ENCODE measurements around the gene PPP1R15A.
"Not testable (repeated sequence)": the region's sequence is repeated elsewhere in the genome, so short reads cannot be mapped to it uniquely, and the experiment has no call there.

The PPP1R15A gene

GRCh38 chr19:48862827-48863226 lies 9.4 kb upstream of the PPP1R15A start:
- no peak overlapping the region for H3K4me3 ChIP-seq (ENCODE audit: low read length)
- no peak overlapping the region for H3K9ac ChIP-seq (ENCODE audit: low read length)
- H3K9me3 ChIP-seq (ENCODE audit: control insufficient read depth, low read length), result no peaks in the 10 kb centered on the region
- peaks cover 10% of the 10 kb centered on the region for H3K4me1 ChIP-seq (ENCODE audit: control insufficient read depth, insufficient read depth, low read length)
- H3K27me3 ChIP-seq (ENCODE audit: control insufficient read depth, insufficient read depth, low read length), result no peaks in the 10 kb centered on the region
- H3K36me3 ChIP-seq (ENCODE audit: control insufficient read depth, insufficient read depth, low read length), result no peaks in the 10 kb centered on the region

DNA sequence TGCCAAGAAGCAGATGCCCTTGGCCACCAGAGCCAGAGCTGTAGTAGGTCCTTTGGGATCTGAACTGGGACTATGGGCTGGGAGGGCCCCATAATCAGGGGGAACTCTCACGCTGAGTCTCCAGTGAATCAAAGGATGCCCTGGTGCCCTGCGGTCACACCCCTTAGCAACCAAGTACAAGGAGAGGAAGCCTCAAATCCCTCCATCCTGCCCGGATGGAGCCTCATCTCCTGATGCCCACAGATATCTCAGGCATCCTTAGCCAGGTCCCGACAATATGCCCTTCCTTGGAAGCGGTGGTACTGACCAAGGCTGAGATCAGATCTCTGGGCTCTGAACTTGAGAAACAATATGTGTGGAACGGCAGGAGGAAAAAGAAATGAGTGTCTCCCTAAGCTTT lies 5.5 kb upstream of the PPP1R15A start:
- H3K36me3 ChIP-seq (ENCODE audit: control insufficient read depth, insufficient read depth, low read length), result no peaks in the 10 kb centered on the region
- H3K9ac ChIP-seq (ENCODE audit: low read length), result peak overlapping the region; percentile 37
- H3K9me3 ChIP-seq (ENCODE audit: control insufficient read depth, low read length), result no peaks in the 10 kb centered on the region
- peaks cover 22% of the 10 kb centered on the region for H3K4me1 ChIP-seq (ENCODE audit: control insufficient read depth, insufficient read depth, low read length)
- no peak overlapping the region for H3K4me3 ChIP-seq (ENCODE audit: low read length)
- H3K27me3 ChIP-seq (ENCODE audit: control insufficient read depth, insufficient read depth, low read length), result no peaks in the 10 kb centered on the region

DNA sequence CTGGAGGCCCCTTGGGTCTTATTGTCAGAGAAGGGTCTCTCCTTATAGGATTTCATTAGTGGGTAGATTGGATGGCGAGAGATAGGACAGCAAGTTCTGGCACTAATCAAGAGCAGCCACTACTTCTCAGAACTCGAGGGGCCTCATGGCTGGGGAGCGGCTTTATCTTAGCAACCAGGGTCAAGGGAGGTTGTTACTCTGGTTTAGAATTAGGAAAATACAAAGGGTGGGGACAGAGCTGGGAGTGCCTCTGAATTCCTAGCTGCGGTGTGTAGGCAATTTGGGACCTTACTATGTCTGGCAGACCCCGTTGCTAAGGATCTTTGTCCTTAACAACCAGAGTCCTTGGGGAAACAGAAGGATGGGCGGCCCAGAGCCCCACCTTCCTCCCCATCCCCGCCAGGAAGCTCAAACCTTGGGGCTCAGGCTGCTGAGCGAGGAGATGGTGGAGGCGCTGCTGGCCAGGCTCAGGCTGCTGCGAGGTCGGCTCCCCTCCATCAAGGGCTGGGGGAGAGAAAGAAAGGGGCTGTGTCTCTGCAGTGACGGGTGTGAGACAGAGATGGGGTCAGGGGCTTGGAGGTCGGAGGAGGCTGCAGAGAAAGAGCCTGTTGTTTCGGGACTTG lies 5.0 kb upstream of the PPP1R15A start:
- Histone ChIP-seq H3K9me3 (ENCODE audit: control insufficient read depth, low read length) (no peaks in the 10 kb centered on the region), H3K9ac (ENCODE audit: low read length) (peak overlapping the region; percentile 37), H3K4me3 (ENCODE audit: low read length) (no peak overlapping the region), H3K27me3 (ENCODE audit: control insufficient read depth, insufficient read depth, low read length) (no peaks in the 10 kb centered on the region), H3K4me1 (ENCODE audit: control insufficient read depth, insufficient read depth, low read length) (peaks cover 25% of the 10 kb centered on the region), H3K36me3 (ENCODE audit: control insufficient read depth, insufficient read depth, low read length) (no peaks in the 10 kb centered on the region)

DNA sequence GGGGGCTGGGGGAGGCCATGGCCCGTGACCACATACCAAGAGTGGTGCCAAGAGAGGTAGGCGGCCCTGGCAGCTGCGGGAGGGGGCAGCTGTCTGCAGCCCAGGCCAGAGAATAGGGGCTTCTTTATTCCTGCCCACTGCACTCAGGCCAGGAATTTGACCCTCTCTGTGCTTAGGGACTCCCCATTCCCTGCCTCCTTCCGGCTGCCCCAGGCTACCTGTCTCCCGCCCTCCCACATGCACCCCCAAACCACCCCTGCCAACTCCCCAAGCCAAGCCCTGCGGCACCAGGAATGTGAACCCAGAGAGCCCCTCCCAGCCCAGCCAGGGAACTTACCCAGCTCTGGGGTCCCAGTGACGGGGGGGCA lies 4.5 kb upstream of the PPP1R15A start:
- H3K9ac ChIP-seq (ENCODE audit: low read length), result peak overlapping the region; percentile 74
- peak overlapping the region; percentile 26 for H3K4me3 ChIP-seq (ENCODE audit: low read length)
- peaks cover 25% of the 10 kb centered on the region for H3K4me1 ChIP-seq (ENCODE audit: control insufficient read depth, insufficient read depth, low read length)
- H3K27me3 ChIP-seq (ENCODE audit: control insufficient read depth, insufficient read depth, low read length), result no peaks in the 10 kb centered on the region
- no peaks in the 10 kb centered on the region for H3K36me3 ChIP-seq (ENCODE audit: control insufficient read depth, insufficient read depth, low read length)
- no peaks in the 10 kb centered on the region for H3K9me3 ChIP-seq (ENCODE audit: control insufficient read depth, low read length)

DNA sequence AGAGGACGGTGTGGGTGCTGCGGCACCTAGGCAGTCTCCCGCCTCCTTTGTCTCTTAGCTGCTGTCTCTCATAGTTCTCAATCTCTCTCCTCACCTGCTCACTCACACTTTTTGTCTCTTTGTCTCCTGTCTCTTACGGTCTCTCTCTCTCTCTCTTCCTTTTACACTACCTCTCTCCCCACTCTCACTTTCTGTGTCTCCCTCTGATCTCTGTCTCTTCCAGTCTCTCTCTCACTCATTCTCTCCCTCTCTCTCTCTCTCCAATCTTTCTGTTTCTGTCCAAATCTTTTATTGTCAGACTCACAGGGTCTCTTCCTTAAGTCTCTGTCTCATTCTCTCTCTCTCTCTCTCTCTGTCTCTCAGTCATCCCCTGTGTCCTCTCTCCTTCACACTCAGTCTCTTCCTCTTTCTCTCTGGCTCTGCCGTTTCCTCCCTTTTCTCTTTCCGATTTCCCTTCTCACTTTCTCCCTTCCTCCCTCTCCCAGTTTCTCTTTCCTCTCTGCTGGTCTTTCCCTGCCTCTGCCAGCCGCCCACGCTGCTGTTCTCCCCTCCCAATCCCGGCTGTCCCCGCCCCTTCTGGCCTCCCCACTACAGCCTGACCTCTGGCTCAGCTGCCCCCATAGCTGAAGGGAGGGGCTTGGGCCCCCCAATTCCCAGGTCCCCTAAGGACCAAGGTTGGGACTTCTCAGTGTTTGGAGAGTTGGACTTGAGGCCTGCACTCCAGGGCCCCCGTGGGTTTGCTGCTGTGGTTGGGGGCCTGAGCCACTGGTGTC lies 3.9 kb upstream of the PPP1R15A start, which contains the start of gene PLEKHA4:
TSS of gene PLEKHA4 (minus strand) at position 504 of the 773 bp plus-strand sequence. CDS start 997 bp downstream, outside the sequence.
- H3K4me3 ChIP-seq (ENCODE audit: low read length), result peak within 1 kb of the TSS; percentile 26
- H3K4me1 ChIP-seq (ENCODE audit: control insufficient read depth, insufficient read depth, low read length), result peaks cover 29% of the 10 kb centered on the region
- H3K27me3 ChIP-seq (ENCODE audit: control insufficient read depth, insufficient read depth, low read length), result no peaks in the 10 kb centered on the region
- peaks cover 1% of the 10 kb centered on the region for H3K36me3 ChIP-seq (ENCODE audit: control insufficient read depth, insufficient read depth, low read length)
- peak within 1 kb of the TSS; percentile 74 for H3K9ac ChIP-seq (ENCODE audit: low read length)
- no peaks in the 10 kb centered on the region for H3K9me3 ChIP-seq (ENCODE audit: control insufficient read depth, low read length)

DNA sequence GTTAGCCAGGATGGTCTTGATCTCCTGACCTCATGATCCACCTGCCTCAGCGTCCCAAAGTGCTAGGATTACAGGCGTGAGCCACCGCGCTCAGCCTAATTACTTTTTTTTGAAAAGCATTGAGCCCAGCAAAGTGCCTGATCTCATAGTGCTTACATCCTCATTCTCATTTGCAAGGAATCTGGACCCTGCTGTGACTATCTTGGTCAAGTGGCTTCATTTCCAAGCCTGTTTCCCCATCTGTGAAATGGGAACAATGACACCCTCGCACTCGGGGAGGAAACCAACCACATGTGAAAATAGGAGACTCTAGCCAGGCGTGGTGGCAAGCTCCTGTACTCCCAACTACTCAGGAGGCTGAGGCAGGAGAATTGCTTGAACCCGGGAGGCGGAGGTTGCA lies 2.2 kb upstream of the PPP1R15A start:
- H3K9ac ChIP-seq (ENCODE audit: low read length), result no peak overlapping the region
- H3K36me3 ChIP-seq (ENCODE audit: control insufficient read depth, insufficient read depth, low read length), result peaks cover 19% of the 10 kb centered on the region
- H3K27me3 ChIP-seq (ENCODE audit: control insufficient read depth, insufficient read depth, low read length), result no peaks in the 10 kb centered on the region
- no peak overlapping the region for H3K4me3 ChIP-seq (ENCODE audit: low read length)
- no peaks in the 10 kb centered on the region for H3K9me3 ChIP-seq (ENCODE audit: control insufficient read depth, low read length)
- peaks cover 45% of the 10 kb centered on the region for H3K4me1 ChIP-seq (ENCODE audit: control insufficient read depth, insufficient read depth, low read length)

DNA sequence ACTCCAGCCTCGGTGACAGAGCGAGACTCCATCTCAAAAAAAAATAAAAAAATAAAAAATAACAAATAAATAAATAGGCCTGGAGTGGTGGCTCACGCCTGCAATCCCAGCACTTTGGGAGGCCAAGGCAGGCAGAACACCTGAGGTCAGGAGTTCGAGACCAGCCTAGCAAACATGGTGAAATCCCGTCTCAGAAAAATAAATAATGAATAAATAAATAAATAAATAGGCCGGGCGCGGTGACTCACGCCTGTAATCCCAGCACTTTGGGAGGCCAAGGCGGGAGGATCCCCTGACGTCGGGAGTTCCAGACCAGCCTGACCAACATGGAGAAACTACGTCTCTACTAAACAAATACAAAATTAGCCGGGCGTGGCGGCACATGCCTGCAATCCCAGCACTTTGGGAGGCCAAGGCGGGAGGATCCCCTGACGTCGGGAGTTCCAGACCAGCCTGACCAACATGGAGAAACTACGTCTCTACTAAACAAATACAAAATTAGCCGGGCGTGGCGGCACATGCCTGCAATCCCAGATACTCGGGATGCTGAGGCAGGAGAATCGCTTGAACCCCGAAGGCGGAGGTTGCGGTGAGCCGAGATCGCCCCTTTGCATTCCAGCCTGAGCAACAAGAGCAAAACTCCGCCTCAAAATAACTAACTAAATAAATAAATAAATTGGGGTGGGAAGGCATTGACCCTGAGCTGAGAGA lies 595 bp upstream of the PPP1R15A start:
- not testable (repeated sequence) for H3K9me3 ChIP-seq (ENCODE audit: control insufficient read depth, low read length); H3K27me3 ChIP-seq (ENCODE audit: control insufficient read depth, insufficient read depth, low read length); H3K4me3 ChIP-seq (ENCODE audit: low read length)
- Histone ChIP-seq H3K36me3 (ENCODE audit: control insufficient read depth, insufficient read depth, low read length) (peaks cover 20% of the 10 kb centered on the region), H3K9ac (ENCODE audit: low read length) (peak overlapping the region; percentile 100), H3K4me1 (ENCODE audit: control insufficient read depth, insufficient read depth, low read length) (peaks cover 61% of the 10 kb centered on the region)

GRCh38 chr19:48872884-48873475 lies 759 bp downstream of the PPP1R15A start:
- Histone ChIP-seq H3K27me3 (ENCODE audit: control insufficient read depth, insufficient read depth, low read length) (no peaks in the 10 kb centered on the region), H3K9me3 (ENCODE audit: control insufficient read depth, low read length) (no peaks in the 10 kb centered on the region), H3K9ac (ENCODE audit: low read length) (peak overlapping the region; percentile 100), H3K4me1 (ENCODE audit: control insufficient read depth, insufficient read depth, low read length) (peaks cover 51% of the 10 kb centered on the region), H3K36me3 (ENCODE audit: control insufficient read depth, insufficient read depth, low read length) (peaks cover 20% of the 10 kb centered on the region), H3K4me3 (ENCODE audit: low read length) (peak overlapping the region; percentile 98)

DNA sequence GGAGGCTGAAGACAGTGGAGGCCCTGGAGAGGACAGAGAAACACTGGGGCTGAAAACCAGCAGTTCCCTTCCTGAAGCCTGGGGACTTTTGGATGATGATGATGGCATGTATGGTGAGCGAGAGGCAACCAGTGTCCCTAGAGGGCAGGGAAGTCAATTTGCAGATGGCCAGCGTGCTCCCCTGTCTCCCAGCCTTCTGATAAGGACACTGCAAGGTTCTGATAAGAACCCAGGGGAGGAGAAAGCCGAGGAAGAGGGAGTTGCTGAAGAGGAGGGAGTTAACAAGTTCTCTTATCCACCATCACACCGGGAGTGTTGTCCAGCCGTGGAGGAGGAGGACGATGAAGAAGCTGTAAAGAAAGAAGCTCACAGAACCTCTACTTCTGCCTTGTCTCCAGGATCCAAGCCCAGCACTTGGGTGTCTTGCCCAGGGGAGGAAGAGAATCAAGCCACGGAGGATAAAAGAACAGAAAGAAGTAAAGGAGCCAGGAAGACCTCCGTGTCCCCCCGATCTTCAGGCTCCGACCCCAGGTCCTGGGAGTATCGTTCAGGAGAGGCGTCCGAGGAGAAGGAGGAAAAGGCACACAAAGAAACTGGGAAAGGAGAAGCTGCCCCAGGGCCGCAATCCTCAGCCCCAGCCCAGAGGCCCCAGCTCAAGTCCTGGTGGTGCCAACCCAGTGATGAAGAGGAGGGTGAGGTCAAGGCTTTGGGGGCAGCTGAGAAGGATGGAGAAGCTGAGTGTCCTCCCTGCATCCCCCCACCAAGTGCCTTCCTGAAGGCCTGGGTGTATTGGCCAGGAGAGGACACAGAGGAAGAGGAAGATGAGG lies 1.5 kb downstream of the PPP1R15A start:
- peak overlapping the region; percentile 98 for H3K4me3 ChIP-seq (ENCODE audit: low read length)
- peaks cover 51% of the 10 kb centered on the region for H3K4me1 ChIP-seq (ENCODE audit: control insufficient read depth, insufficient read depth, low read length)
- H3K9ac ChIP-seq (ENCODE audit: low read length), result peak overlapping the region; percentile 100
- H3K36me3 ChIP-seq (ENCODE audit: control insufficient read depth, insufficient read depth, low read length), result peaks cover 20% of the 10 kb centered on the region
- no peaks in the 10 kb centered on the region for H3K9me3 ChIP-seq (ENCODE audit: control insufficient read depth, low read length)
- no peaks in the 10 kb centered on the region for H3K27me3 ChIP-seq (ENCODE audit: control insufficient read depth, insufficient read depth, low read length)

DNA sequence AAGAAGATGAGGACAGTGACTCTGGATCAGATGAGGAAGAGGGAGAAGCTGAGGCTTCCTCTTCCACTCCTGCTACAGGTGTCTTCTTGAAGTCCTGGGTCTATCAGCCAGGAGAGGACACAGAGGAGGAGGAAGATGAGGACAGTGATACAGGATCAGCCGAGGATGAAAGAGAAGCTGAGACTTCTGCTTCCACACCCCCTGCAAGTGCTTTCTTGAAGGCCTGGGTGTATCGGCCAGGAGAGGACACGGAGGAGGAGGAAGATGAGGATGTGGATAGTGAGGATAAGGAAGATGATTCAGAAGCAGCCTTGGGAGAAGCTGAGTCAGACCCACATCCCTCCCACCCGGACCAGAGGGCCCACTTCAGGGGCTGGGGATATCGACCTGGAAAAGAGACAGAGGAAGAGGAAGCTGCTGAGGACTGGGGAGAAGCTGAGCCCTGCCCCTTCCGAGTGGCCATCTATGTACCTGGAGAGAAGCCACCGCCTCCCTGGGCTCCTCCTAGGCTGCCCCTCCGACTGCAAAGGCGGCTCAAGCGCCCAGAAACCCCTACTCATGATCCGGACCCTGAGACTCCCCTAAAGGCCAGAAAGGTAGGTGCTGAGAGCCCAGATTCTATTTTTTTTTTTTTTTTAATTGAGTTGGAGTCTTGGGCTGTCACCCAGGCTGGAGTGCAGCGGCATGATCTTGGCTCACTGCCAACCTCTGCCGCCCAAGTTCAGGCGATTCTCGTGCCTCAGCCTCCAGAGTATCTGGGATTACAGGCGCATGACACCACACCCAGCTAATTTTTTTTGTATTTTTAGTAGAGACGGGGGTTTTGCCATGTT lies 2.3 kb downstream of the PPP1R15A start:
- Histone ChIP-seq H3K9ac (ENCODE audit: low read length) (peak overlapping the region; percentile 100), H3K4me1 (ENCODE audit: control insufficient read depth, insufficient read depth, low read length) (peaks cover 56% of the 10 kb centered on the region), H3K36me3 (ENCODE audit: control insufficient read depth, insufficient read depth, low read length) (peaks cover 20% of the 10 kb centered on the region), H3K4me3 (ENCODE audit: low read length) (peak overlapping the region; percentile 98), H3K9me3 (ENCODE audit: control insufficient read depth, low read length) (no peaks in the 10 kb centered on the region), H3K27me3 (ENCODE audit: control insufficient read depth, insufficient read depth, low read length) (no peaks in the 10 kb centered on the region)

All from mucosa of stomach (tissue), 1 donor.